ENCODE results near the gene GPR137B. TPM values are rescaled to one million over a fixed set of nuclear protein-coding genes. Genes with fewer than 3 reads are reported as not detected.

GPR137B gene
- total and polyA plus RNA-seq, 9 of the 15 experiments (the other 6 are each of a cell fraction or from before 2014, with no cell fraction given): 0.04 to 1.0 (median 0.62) TPM

DNA sequence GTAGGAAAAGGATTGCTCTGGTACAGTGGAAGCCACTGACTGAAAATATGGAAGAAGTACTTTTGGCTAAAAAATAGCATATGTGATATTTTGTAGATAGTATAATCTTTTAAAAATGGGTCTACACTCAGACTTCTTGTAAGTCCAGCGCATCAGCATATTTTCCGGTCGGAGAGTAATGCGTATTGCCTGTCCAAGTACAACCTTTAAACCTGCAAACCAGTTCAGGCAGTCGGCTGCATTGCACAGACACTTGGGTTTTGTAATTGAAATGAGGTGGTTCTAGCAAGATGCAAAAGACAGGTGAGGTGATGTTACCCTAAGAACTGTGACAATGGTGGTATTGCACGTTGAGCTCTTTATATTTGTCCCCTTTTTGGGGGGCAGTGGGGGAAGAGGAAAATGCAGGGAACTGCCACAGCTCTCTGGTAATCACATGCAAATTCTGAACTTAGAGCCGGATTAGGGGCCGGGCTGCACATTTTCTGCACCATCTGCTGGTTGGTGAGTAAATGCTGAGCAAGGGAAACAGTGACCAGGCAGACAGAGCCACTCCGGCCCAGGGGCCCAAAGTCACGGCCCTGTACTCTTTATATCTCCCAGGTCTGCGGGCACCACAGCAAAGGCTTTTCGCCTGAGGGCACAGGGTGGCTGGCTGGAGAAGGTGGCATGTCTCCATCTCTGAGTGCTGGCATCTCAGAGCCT is 2.3 kb downstream of the GPR137B start:
- in situ Hi-C loops (cut with MboI): no loop called here
- no peak overlapping the region for H3K9ac ChIP-seq (ENCODE audit: insufficient read depth in 1 of 2, low read depth in 2 of 2, low read length in 2 of 2)
- FAIRE-seq: no peak

More for the DNA sequence above, 2.3 kb downstream of the GPR137B start:
- POLR2A ChIA-PET: interaction anchor here (2.2 kb wide), 1 partner anchor 11 kb away, joined by 11 read pairs; no protein-coding TSS in a partner anchor
- intact Hi-C loops (cut with micrococcal nuclease): no loop called here
- 0 out of 2 replicates have a peak, but pooled peaks cover 9% of the 10 kb centered on the region for H4K20me1 ChIP-seq (replicated peaks; ENCODE audit: control insufficient read depth, insufficient read depth, low read length)
- TSS peak; percentile 41 for BruUV-seq (replicated peaks)
- no peaks in the 10 kb centered on the region for H3K36me3 ChIP-seq (ENCODE audit: control insufficient read depth, insufficient read depth, low read length)
- H3K27ac ChIP-seq (ENCODE audit: extremely low read depth, low read depth, low read length): no peak overlapping the region
- no peak for TF ChIP-seq ZBTB17 (CRISPR knock-in tag; IDR thresholded peaks at IDR 0.05)
- peak; percentile 61 for TF ChIP-seq MAFF (IDR thresholded peaks at IDR 0.05; ENCODE audit: low read length)
- no peak for TF ChIP-seq NCOR1 (IDR thresholded peaks at IDR 0.05)
- peak; percentile 80 for TF ChIP-seq C11orf30 (IDR thresholded peaks at IDR 0.05; ENCODE audit: low read depth)
- TF ChIP-seq MAFG (tag; conservative IDR thresholded peaks at IDR 0.05): peak; percentile 83
- TF ChIP-seq ZNF316 (IDR thresholded peaks at IDR 0.05): peak; percentile 82
- TF ChIP-seq, protein P1, sequence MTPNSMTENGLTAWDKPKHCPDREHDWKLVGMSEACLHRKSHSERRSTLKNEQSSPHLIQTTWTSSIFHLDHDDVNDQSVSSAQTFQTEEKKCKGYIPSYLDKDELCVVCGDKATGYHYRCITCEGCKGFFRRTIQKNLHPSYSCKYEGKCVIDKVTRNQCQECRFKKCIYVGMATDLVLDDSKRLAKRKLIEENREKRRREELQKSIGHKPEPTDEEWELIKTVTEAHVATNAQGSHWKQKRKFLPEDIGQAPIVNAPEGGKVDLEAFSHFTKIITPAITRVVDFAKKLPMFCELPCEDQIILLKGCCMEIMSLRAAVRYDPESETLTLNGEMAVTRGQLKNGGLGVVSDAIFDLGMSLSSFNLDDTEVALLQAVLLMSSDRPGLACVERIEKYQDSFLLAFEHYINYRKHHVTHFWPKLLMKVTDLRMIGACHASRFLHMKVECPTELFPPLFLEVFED (CRISPR knock-in tag; conservative IDR thresholded peaks at IDR 0.05): no peak
- TF ChIP-seq MAFK (IDR thresholded peaks at IDR 0.05; ENCODE audit: low read length): peak; percentile 61; the same call in 1 of the 2 replicates
- ATAC-seq (no peak), DNase-seq (ENCODE audit: extremely low read depth in 1 of 4, low spot score in 3 of 4) (no peak)
- peaks cover 0 to 15% of the 10 kb centered on the region in 2 experiments; a peak in 2 of 5 replicates for H3K4me1 ChIP-seq (replicated peaks in 1 of 2; ENCODE audit: control insufficient read depth in 2 of 2, insufficient read depth in 2 of 2, low read length in 2 of 2)
- CTCF ChIA-PET (ENCODE audit: low intra/inter-chr PET ratio): no interaction called here
- no peak overlapping the region for H3K4me2 ChIP-seq (ENCODE audit: insufficient read depth, low read length)
- H2AFZ ChIP-seq (ENCODE audit: low read depth, low read length): no peak overlapping the region
- H3K27me3 ChIP-seq (ENCODE audit: control insufficient read depth in 2 of 2, insufficient read depth in 2 of 2, low read length in 2 of 2): peaks cover 64 to 88% of the 10 kb centered on the region in 2 experiments
- H3K79me2 ChIP-seq (ENCODE audit: control insufficient read depth, insufficient read depth, low read length): no peaks in the 10 kb centered on the region
- no peak overlapping the region for H3K4me3 ChIP-seq
- no peaks in the 10 kb centered on the region for H3K9me3 ChIP-seq (replicated peaks; ENCODE audit: control insufficient read depth, insufficient read depth, low read depth, low read length)
- WGBS (ENCODE audit: insufficient coverage, low coverage, missing lambda C conversion rate): 9% methylated on average over 12 of the region's 12 CpGs
- no peaks in the 10 kb centered on the region for H3K9me1 ChIP-seq (ENCODE audit: control insufficient read depth, insufficient read depth, low read length)

All from K562 (cell line).